HCT116 (cell line): ENCODE measurements around the gene ARL6IP4.

Source experiments
- JUND ChIP-seq: IDR thresholded peaks from 2 replicates; pipeline ENCODE4 v1.6.1; 2012
- ZNF274 ChIP-seq: fragments of 200-500 bp; sonication (Bioruptor generic); IDR thresholded peaks from 2 replicates; pipeline ENCODE4 v1.6.1; 2014; ENCODE audit warnings: mild to moderate bottlenecking, low read depth, low read length, inconsistent platforms
- TF ChIP-seq, protein P1 (sequence below), 3 experiments: fragments of 200-600 bp in 1 of 3; sonication (generic) in 1 of 3; IDR thresholded peaks in 2 of 3; conservative IDR thresholded peaks in 1 of 3; 2 replicates each; pipeline ENCODE4 v1.5.1; 2012 to 2017; ENCODE audit warnings: low read depth in 2 of 3, low read length in 2 of 3, antibody characterized with exemption in 1 of 3, borderline replicate concordance in 1 of 3, control low read depth in 1 of 3, mild to moderate bottlenecking in 1 of 3, mixed read lengths in 1 of 3, mixed run types in 1 of 3, moderate library complexity in 1 of 3; ENCODE audit not compliant: insufficient read depth in 1 of 3
- TF ChIP-seq, protein P2 (sequence below): IDR thresholded peaks from 2 replicates; pipeline ENCODE4 v1.6.1; 2012
- TF ChIP-seq, protein P3 (sequence below): IDR thresholded peaks from 2 replicates; pipeline ENCODE4 v1.6.1; 2012

GRCh38 chr12:122986258-122986871 lies 5.9 kb downstream of the ARL6IP4 start:
- TF ChIP-seq JUND (no peak), ZNF274 (no peak)
- TF ChIP-seq, protein P1, sequence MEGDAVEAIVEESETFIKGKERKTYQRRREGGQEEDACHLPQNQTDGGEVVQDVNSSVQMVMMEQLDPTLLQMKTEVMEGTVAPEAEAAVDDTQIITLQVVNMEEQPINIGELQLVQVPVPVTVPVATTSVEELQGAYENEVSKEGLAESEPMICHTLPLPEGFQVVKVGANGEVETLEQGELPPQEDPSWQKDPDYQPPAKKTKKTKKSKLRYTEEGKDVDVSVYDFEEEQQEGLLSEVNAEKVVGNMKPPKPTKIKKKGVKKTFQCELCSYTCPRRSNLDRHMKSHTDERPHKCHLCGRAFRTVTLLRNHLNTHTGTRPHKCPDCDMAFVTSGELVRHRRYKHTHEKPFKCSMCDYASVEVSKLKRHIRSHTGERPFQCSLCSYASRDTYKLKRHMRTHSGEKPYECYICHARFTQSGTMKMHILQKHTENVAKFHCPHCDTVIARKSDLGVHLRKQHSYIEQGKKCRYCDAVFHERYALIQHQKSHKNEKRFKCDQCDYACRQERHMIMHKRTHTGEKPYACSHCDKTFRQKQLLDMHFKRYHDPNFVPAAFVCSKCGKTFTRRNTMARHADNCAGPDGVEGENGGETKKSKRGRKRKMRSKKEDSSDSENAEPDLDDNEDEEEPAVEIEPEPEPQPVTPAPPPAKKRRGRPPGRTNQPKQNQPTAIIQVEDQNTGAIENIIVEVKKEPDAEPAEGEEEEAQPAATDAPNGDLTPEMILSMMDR (IDR thresholded peaks at IDR 0.05 in 2 of 3, conservative IDR thresholded peaks at IDR 0.05 in 1 of 3; ENCODE audit: borderline replicate concordance in 1 of 3, insufficient read depth in 1 of 3, low read depth in 2 of 3, low read length in 2 of 3): no peak
- TF ChIP-seq, protein P2, sequence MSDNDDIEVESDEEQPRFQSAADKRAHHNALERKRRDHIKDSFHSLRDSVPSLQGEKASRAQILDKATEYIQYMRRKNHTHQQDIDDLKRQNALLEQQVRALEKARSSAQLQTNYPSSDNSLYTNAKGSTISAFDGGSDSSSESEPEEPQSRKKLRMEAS: no peak
- TF ChIP-seq, protein P3, sequence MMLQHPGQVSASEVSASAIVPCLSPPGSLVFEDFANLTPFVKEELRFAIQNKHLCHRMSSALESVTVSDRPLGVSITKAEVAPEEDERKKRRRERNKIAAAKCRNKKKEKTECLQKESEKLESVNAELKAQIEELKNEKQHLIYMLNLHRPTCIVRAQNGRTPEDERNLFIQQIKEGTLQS: no peak
